Heart left ventricle (tissue), 16 donors: Measurements from ENCODE around the gene ZNF668. TPM values are rescaled to one million over a fixed set of nuclear protein-coding genes. Genes with fewer than 3 reads are reported as not detected.

ENCODE experiments used
- ATAC-seq, 4 donors: fragments of 200-7000 bp; cut with Tn5 transposase; one replicate each; pipeline ENCODE4 v1.9.1; 2020 to 2022; ENCODE audit warnings: moderate library complexity in 4 of 4, mild to moderate bottlenecking in 3 of 4, moderate number of reproducible peaks in 1 of 4
- DNase-seq, 5 donors: peaks; one replicate each; pipeline ENCODE4 v3.0.0-alpha.2; 2020
- H3K27ac ChIP-seq, 12 donors: fragments of 200-600 bp; sonication (generic) in 4 of 12; one replicate each; pipeline versions ENCODE4 v1.5.0 to v1.8.0; 2016 to 2022; ENCODE audit warnings: mild to moderate bottlenecking in 2 of 12
- H3K27me3 ChIP-seq, 9 donors: fragments of 200-600 bp; sonication (generic) in 2 of 9; one replicate each; pipeline versions ENCODE4 v1.5.1 to v1.8.0; 2016 to 2022; ENCODE audit warnings: mild to moderate bottlenecking in 3 of 9
- H3K36me3 ChIP-seq, 9 donors: fragments of 200-600 bp; sonication (generic) in 2 of 9; one replicate each; pipeline versions ENCODE4 v1.5.0 to v1.8.0; 2018 to 2022; ENCODE audit warnings: mild to moderate bottlenecking in 2 of 9
- H3K4me1 ChIP-seq, 12 donors: fragments of 200-600 bp; sonication (generic) in 4 of 12; one replicate each; pipeline versions ENCODE4 v1.5.0 to v1.8.0; 2016 to 2022; ENCODE audit warnings: mild to moderate bottlenecking in 3 of 12
- H3K4me3 ChIP-seq, 12 donors: fragments of 200-600 bp; sonication (generic) in 4 of 12; one replicate each; pipeline versions ENCODE4 v1.5.0 to v1.8.0; 2017 to 2022; ENCODE audit warnings: mild to moderate bottlenecking in 9 of 12, moderate library complexity in 4 of 12
- H3K9me3 ChIP-seq, 12 donors: fragments of 200-600 bp; sonication (generic) in 4 of 12; one replicate each; pipeline versions ENCODE4 v1.5.0 to v1.8.0; 2016 to 2022; ENCODE audit warnings: mild to moderate bottlenecking in 1 of 12
- CTCF ChIP-seq, 12 donors: fragments of 200-600 bp; sonication (generic) in 4 of 12; IDR thresholded peaks; one replicate each; pipeline versions ENCODE4 v1.5.0 to v1.8.0; 2018 to 2022; ENCODE audit warnings: antibody characterized with exemption in 12 of 12, mild to moderate bottlenecking in 5 of 12
- POLR2A ChIP-seq, 2 donors: fragments of 450-650 bp; IDR thresholded peaks; one replicate each; pipeline ENCODE4 v1.6.1; 2017; ENCODE audit warnings: antibody characterized with exemption in 2 of 2, mild to moderate bottlenecking in 2 of 2, moderate library complexity in 2 of 2
- WGBS, 4 donors: extraction: QIAGEN DNeasy Blood & Tissue Kit in 2 of 4; methylation state at CpG; one replicate each; pipeline versions ENCODE4 v1.1.5 to v1.1.7; 2013 to 2018; 5-methylcytosine and 5-hydroxymethylcytosine counted together
- intact Hi-C, 10 donors: fragments of 100-400 bp; cut with DNase I; formaldehyde crosslinking; loops; one replicate each; pipeline versions ENCODE4 v1.11.1 to v1.14.2; 2022
- polyA plus RNA-seq, 2 donors: library from polyadenylated mRNA; stranded (reverse); fragments of 200-250 nt; gene quantifications; one replicate each; pipeline ENCODE4 v1.2.3, GENCODE V29; 2013
- total RNA-seq, 9 donors: library from RNA; depleted of rRNA in 2 of 9; stranded (reverse); fragments of >200 nt in 2 of 9; fragmentation: NEBNext Ultra II Directional in 3 of 9; extraction: Animal tissue kit (Norgen Biotek cat#: 25700) in 3 of 9; gene quantifications; one replicate each; pipeline versions ENCODE4 v1.1.0 to v1.2.4, GENCODE V29; 2016 to 2023
- donor health status: ischemic (EF 13 %, LVEDD 7.1; RV severe dilation, severe dysfunction).
- donor health status: healthy with polysubstance abuse.
- donor health status: DM: no; HTN: yes; CAD: no.
- donor health status: DM: no; HTN: no; CAD: no.
- donor health status: ischemic (EF 25% LVEDD 6.9; RV normal size, moderate dysfunction).
- donor health status: ischemic (EF 25% LVEDD 5.7; RV mildly dilated, moderate dysfunction).
- donor health status: healthy.
- donor health status: DM: yes; HTN: yes; CAD: no.
- donor health status: ischemic (EF 35%, LVEDD 5.7; RV mildly dilated, moderate dysfunction).
- donor health status: nonischemic (EF 11% LVEDD 7.7; RV severe dilation, severe dysfunction).
- donor health status: DM: yes; HTN: yes; CAD: no.
- donor health status: PGD.
- donor health status: ischemic (EF 29% LVEDD 5.4; RV normal size, mild dysfunction).
- donor health status: nonischemic (EF 23%, LVEDD 6.1; RV moderate dilation, normal function).

The ZNF668 gene
- total and polyA plus RNA-seq, 11 donors: 3.5 to 11.4 (median 6.6) TPM

GRCh38 chr16:31043898-31044481 lies 30.1 kb downstream of the ZNF668 start:
- Histone ChIP-seq H3K9me3 (no peaks in the 10 kb centered on the region), H3K36me3 (peaks cover 0 to 46% (median 41%) of the 10 kb centered on the region in 9 donors), H3K4me1 (peaks cover 0 to 3% (median 0%) of the 10 kb centered on the region in 12 donors), H3K4me3 (no peak overlapping the region), H3K27me3 (no peaks in the 10 kb centered on the region), H3K27ac (no peak overlapping the region)
- no peak for TF ChIP-seq POLR2A (IDR thresholded peaks at IDR 0.05)
- TF ChIP-seq CTCF (IDR thresholded peaks at IDR 0.05): no peak
- ATAC-seq (no peak), DNase-seq (no peak)
- 91 to 97% (median 95%) methylated on average over 4 of the region's 4 CpGs for WGBS, 4 donors
- intact Hi-C loops: no loop called here

GRCh38 chr16:31043352-31043751 lies 30.7 kb downstream of the ZNF668 start:
- no peaks in the 10 kb centered on the region for H3K27me3 ChIP-seq
- H3K4me1 ChIP-seq: peaks cover 0 to 1% (median 0%) of the 10 kb centered on the region in 12 donors
- no peaks in the 10 kb centered on the region for H3K9me3 ChIP-seq
- TF ChIP-seq CTCF (IDR thresholded peaks at IDR 0.05) (no peak), POLR2A (IDR thresholded peaks at IDR 0.05) (no peak)
- H3K27ac ChIP-seq: no peak overlapping the region
- no peak overlapping the region for H3K4me3 ChIP-seq
- peaks cover 0 to 52% (median 47%) of the 10 kb centered on the region in 9 donors for H3K36me3 ChIP-seq
- DNase-seq (no peak), ATAC-seq (no peak)
- intact Hi-C loops: no loop called here
- 93 to 100% (median 97%) methylated on average over 1 of the region's 1 CpG for WGBS, 4 donors

- Histone ChIP-seq H3K9me3 (no peaks in the 10 kb centered on the region), H3K4me1 (no peaks in the 10 kb centered on the region), H3K27me3 (no peaks in the 10 kb centered on the region), H3K4me3 (no peak overlapping the region), H3K27ac (no peak overlapping the region), H3K36me3 (peaks cover 0 to 57% (median 52%) of the 10 kb centered on the region in 9 donors)
- intact Hi-C loops: no loop called here
- 90 to 98% (median 92%) methylated on average over 6 to 10 of the region's 10 CpGs for WGBS, 4 donors
- ATAC-seq: no peak
- no peak for DNase-seq
- TF ChIP-seq CTCF (IDR thresholded peaks at IDR 0.05): no peak
- TF ChIP-seq POLR2A (IDR thresholded peaks at IDR 0.05): no peak
These were observed 31.2 kb downstream of the ZNF668 start for GRCh38 chr16:31042866-31043265.

GRCh38 chr16:31038993-31039392 lies 35.0 kb downstream of the ZNF668 start:
- Histone ChIP-seq H3K27ac (no peak overlapping the region), H3K36me3 (peaks cover 0 to 89% (median 81%) of the 10 kb centered on the region in 9 donors), H3K27me3 (no peaks in the 10 kb centered on the region), H3K9me3 (no peaks in the 10 kb centered on the region), H3K4me1 (peaks cover 4 to 24% (median 11%) of the 10 kb centered on the region in 12 donors), H3K4me3 (no peak overlapping the region)
- no peak for ATAC-seq
- 89 to 97% (median 94%) methylated on average over 2 of the region's 2 CpGs for WGBS, 4 donors
- no peak for DNase-seq
- no peak for TF ChIP-seq CTCF (IDR thresholded peaks at IDR 0.05)
- intact Hi-C loops: loop anchor here in 1 of 10 donors (5.0 kb wide), 1 partner anchor 33 kb away; the partner anchor contains the start of genes ZNF646 and ZNF668
